PC-3 (cell line): ENCODE results near the gene KDM6B. TPM values are rescaled to one million over a fixed set of nuclear protein-coding genes. Genes with fewer than 3 reads are reported as not detected.
A peak's percentile ranks its signal among the peaks of the same experiment; 100 is the strongest.

Experiments
- ATAC-seq: fragments of 200-7000 bp; cut with Tn5 transposase; 2 replicates; pipeline ENCODE4 v1.9.1; 2020; ENCODE audit warnings: mild to moderate bottlenecking, moderate library complexity
- BruUV-seq: library from RNA; stranded (reverse); fragments of 400-500 nt; replicated peaks from 2 replicates; lab custom pipeline; 2021; lab: Mats Ljungman, UMichigan
- CTCF ChIA-PET: fragments of 300-600 bp; sonication (Branson Sonifier 250); formaldehyde crosslinking; loops from one replicate; lab custom pipeline; 2022; ENCODE audit warnings: antibody characterized with exemption; lab: Charles Lee
- POLR2A ChIA-PET: fragments of 300-600 bp; sonication (Branson Sonifier 250); formaldehyde crosslinking; loops from one replicate; lab custom pipeline; 2022; ENCODE audit warnings: antibody characterized with exemption; ENCODE audit not compliant: unreplicated experiment; lab: Charles Lee
- DNase-seq: peaks from one replicate; pipeline ENCODE4 v3.0.0-alpha.2; 2015
- H2AFZ ChIP-seq: fragments of 300-600 bp; sonication (generic); 2 replicates; pipeline ENCODE4 v1.6.0; 2016; ENCODE audit warnings: antibody characterized with exemption, low read length
- H3F3A ChIP-seq: fragments of 300-600 bp; sonication (generic); one replicate; pipeline ENCODE4 v1.6.0; 2017; ENCODE audit warnings: antibody characterized with exemption, low read length, control low read depth, mild to moderate bottlenecking; ENCODE audit not compliant: unreplicated experiment
- H3K27ac ChIP-seq: fragments of 300-600 bp; sonication (generic); 2 replicates; pipeline ENCODE4 v1.5.1; 2016; ENCODE audit warnings: mild to moderate bottlenecking, low read length
- H3K27me3 ChIP-seq: fragments of 300-600 bp; sonication (generic); 2 replicates; pipeline ENCODE4 v1.6.1; 2016; ENCODE audit warnings: low read length, mixed read lengths
- H3K36me3 ChIP-seq: fragments of 300-600 bp; sonication (generic); 2 replicates; pipeline ENCODE4 v1.6.1; 2016; ENCODE audit warnings: low read depth, mixed run types, low read length, mixed read lengths
- H3K4me1 ChIP-seq: fragments of 300-600 bp; sonication (generic); 2 replicates; pipeline ENCODE4 v1.5.1; 2016; ENCODE audit warnings: low read length; ENCODE audit not compliant: insufficient read depth
- H3K4me2 ChIP-seq: fragments of 300-600 bp; sonication (generic); 2 replicates; pipeline ENCODE4 v1.6.0; 2016; ENCODE audit warnings: low read length
- H3K4me3 ChIP-seq: fragments of 300-600 bp; sonication (generic); 2 replicates; pipeline ENCODE4 v1.5.1; 2016; ENCODE audit warnings: mild to moderate bottlenecking, low read length, mixed read lengths
- H3K79me2 ChIP-seq: fragments of 300-600 bp; sonication (generic); 2 replicates; pipeline ENCODE4 v1.6.1; 2017; ENCODE audit warnings: low read length, mixed read lengths
- H3K9ac ChIP-seq: fragments of 300-600 bp; sonication (generic); 2 replicates; pipeline ENCODE4 v1.6.0; 2016; ENCODE audit warnings: mild to moderate bottlenecking, low read length
- H3K9me2 ChIP-seq: fragments of 300-600 bp; sonication (generic); replicated peaks from 2 replicates; pipeline ENCODE4 v1.6.1; 2016; ENCODE audit warnings: mixed run types, low read length, mixed read lengths
- H3K9me3 ChIP-seq: fragments of 300-600 bp; sonication (generic); 2 replicates; pipeline ENCODE4 v1.6.1; 2016; ENCODE audit warnings: low read length, mixed read lengths
- H4K20me1 ChIP-seq: fragments of 300-600 bp; sonication (generic); 2 replicates; pipeline ENCODE4 v1.6.1; 2016; ENCODE audit warnings: low read length, mixed read lengths
- CTCF ChIP-seq: fragments of 300-600 bp; sonication (generic); conservative IDR thresholded peaks from 2 replicates; pipeline ENCODE4 v1.5.1; 2017; ENCODE audit warnings: antibody characterized with exemption, low read depth, mild to moderate bottlenecking, low read length
- EZH2 ChIP-seq: fragments of 300-600 bp; sonication (generic); IDR thresholded peaks from one replicate; pipeline ENCODE4 v1.6.1; 2017; ENCODE audit warnings: antibody characterized with exemption, mild to moderate bottlenecking, low read length; ENCODE audit not compliant: unreplicated experiment
- EZH2phosphoT487 ChIP-seq: fragments of 300-600 bp; sonication (generic); IDR thresholded peaks from 2 replicates; pipeline ENCODE4 v1.6.1; 2018; ENCODE audit warnings: mild to moderate bottlenecking, antibody characterized with exemption, low read length, borderline replicate concordance
- intact Hi-C: fragments of 100-400 bp; cut with micrococcal nuclease; formaldehyde crosslinking; loops from 2 replicates; pipeline ENCODE4 v1.9.0; 2023
- total RNA-seq: library from RNA; depleted of rRNA; stranded (reverse); fragments of >200 nt; gene quantifications from 2 replicates; pipeline ENCODE4 v1.2.3, GENCODE V29; 2014

Gene KDM6B
- total RNA-seq, 1 experiment from 2014 or later = 3.2 TPM

GRCh38 chr17:7856811-7857712 lies 23.0 kb downstream of the KDM6B start, which contains the start of gene NAA38:
Gene NAA38 (minus strand): TSS chr17:7857559. CDS start chr17:7857463, 96 bp downstream.
- peak within 1 kb of the TSS; percentile 94 for H3K9ac ChIP-seq
- peak within 1 kb of the TSS; percentile 88 for H3K27ac ChIP-seq
- H3K27me3 ChIP-seq = no peaks in the 10 kb centered on the region
- ChIA-PET CTCF (interaction anchor here (0.7 to 0.9 kb wide), 3 partner anchors 32 to 113 kb away, joined by 3 to 30 read pairs (median 3); no protein-coding TSS in a partner anchor), POLR2A (interaction anchor here (0.6 kb wide), 1 partner anchor 211 kb away, joined by 4 read pairs; no protein-coding TSS in a partner anchor)
- intact Hi-C loops = loop anchor here (2.0 kb wide), 2 partner anchors 14 to 22 kb away; partner anchors contain the start of gene KDM6B
- H3K4me1 ChIP-seq = peaks cover 17% of the 10 kb centered on the region
- peak; percentile 97 for DNase-seq
- H3K9me2 ChIP-seq = no peaks in the 10 kb centered on the region
- peak; percentile 78 for ATAC-seq
- no peak for TF ChIP-seq EZH2phosphoT487
- peak; percentile 26; the same call in 1 of the 2 replicates for TF ChIP-seq CTCF
- H3K79me2 ChIP-seq = peaks cover 50% of the 10 kb centered on the region
- no peaks in the 10 kb centered on the region for H4K20me1 ChIP-seq
- H2AFZ ChIP-seq = peak within 1 kb of the TSS; percentile 90
- H3K36me3 ChIP-seq = peaks cover 8% of the 10 kb centered on the region; the same call in 1 of the 2 replicates
- no peaks in the 10 kb centered on the region for H3F3A ChIP-seq
- BruUV-seq = TSS peak; percentile 94
- H3K4me3 ChIP-seq = peak within 1 kb of the TSS; percentile 90
- H3K9me3 ChIP-seq = no peaks in the 10 kb centered on the region
- H3K4me2 ChIP-seq = peak within 1 kb of the TSS; percentile 97

GRCh38 chr17:7857713-7858521 lies 23.9 kb downstream of the KDM6B start, which contains the start of gene CYB5D1:
Gene CYB5D1 (plus strand): TSS chr17:7858003. CDS start chr17:7858135, 132 bp downstream.
- H3K79me2 ChIP-seq = peaks cover 50% of the 10 kb centered on the region
- DNase-seq (peak; percentile 90), ATAC-seq (peak; percentile 25)
- peak within 1 kb of the TSS; percentile 97 for H3K4me2 ChIP-seq
- POLR2A ChIA-PET = no interaction called here
- no peaks in the 10 kb centered on the region for H3F3A ChIP-seq
- H3K4me1 ChIP-seq = peaks cover 20% of the 10 kb centered on the region
- H4K20me1 ChIP-seq = no peaks in the 10 kb centered on the region
- H3K27ac ChIP-seq = peak within 1 kb of the TSS; percentile 88
- CTCF ChIA-PET = interaction anchor here (0.7 kb wide), 2 partner anchors 33 to 76 kb away, joined by 3 read pairs; no protein-coding TSS in a partner anchor
- peaks cover 1% of the 10 kb centered on the region; the same call in 1 of the 2 replicates for H3K36me3 ChIP-seq
- no peaks in the 10 kb centered on the region for H3K27me3 ChIP-seq
- TSS peak; percentile 40 for BruUV-seq
- no peaks in the 10 kb centered on the region for H3K9me2 ChIP-seq
- intact Hi-C loops = loop anchor here (2.0 kb wide), 2 partner anchors 15 to 23 kb away; partner anchors contain the start of gene KDM6B
- no peak for TF ChIP-seq EZH2
- TF ChIP-seq CTCF = no peak
- TF ChIP-seq EZH2phosphoT487 = no peak
- peak within 1 kb of the TSS; percentile 94 for H3K9ac ChIP-seq
- no peaks in the 10 kb centered on the region for H3K9me3 ChIP-seq
- peak within 1 kb of the TSS; percentile 90 for H2AFZ ChIP-seq
- H3K4me3 ChIP-seq = peak within 1 kb of the TSS; percentile 90
